ENCODE measurements around the gene PRKCH. TPM values are rescaled to one million over a fixed set of nuclear protein-coding genes. Genes with fewer than 3 reads are reported as not detected.

PRKCH gene
- total RNA-seq, 2 donors from 2014 or later: 7.2 to 8.6 TPM

DNA sequence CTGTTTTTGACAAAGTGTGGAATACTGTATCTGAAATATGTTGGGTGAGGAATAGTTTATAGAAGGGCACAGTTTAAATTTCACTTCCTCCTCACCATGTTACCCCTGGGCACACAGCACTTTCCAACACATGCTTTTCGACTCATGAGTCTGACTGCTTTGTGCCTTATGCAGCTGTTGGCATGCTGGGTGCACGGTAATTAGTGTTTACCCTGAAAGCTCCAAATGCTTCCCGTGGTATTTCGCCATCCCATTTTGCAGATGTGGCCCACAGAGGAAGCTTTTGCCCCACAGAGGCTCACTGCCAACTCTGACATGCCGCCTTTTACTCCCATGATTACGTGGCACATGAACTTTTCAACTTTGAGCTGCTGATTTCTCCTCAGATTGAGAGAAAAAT, 168.6 kb downstream of the PRKCH start:
- no peaks in the 10 kb centered on the region for H3K27me3 ChIP-seq (ENCODE audit: control insufficient read depth, insufficient read depth, low read length, poor library complexity, severe bottlenecking)
- Mint-ChIP-seq H3K27ac (no peak overlapping the region), H3K27me3 (ENCODE audit: insufficient read depth) (no peaks in the 10 kb centered on the region), H3K4me1 (peaks cover 13% of the 10 kb centered on the region), H3K36me3 (ENCODE audit: low read depth) (no peaks in the 10 kb centered on the region), H3K9me3 (no peaks in the 10 kb centered on the region), H3K4me3 (no peak overlapping the region)
- no peak overlapping the region for H3K9ac ChIP-seq (ENCODE audit: extremely low read depth, low read length, poor library complexity, severe bottlenecking)
- 74 to 76% methylated on average over 5 to 6 of the region's 6 CpGs for WGBS, 2 experiments (ENCODE audit: insufficient coverage in 1 of 2, insufficient read length in 1 of 2)
- no peaks in the 10 kb centered on the region for H3K36me3 ChIP-seq (ENCODE audit: control insufficient read depth, insufficient read depth, low read length)
- H3K4me1 ChIP-seq (ENCODE audit: control insufficient read depth, insufficient read depth, low read length): peaks cover 2% of the 10 kb centered on the region
- no peak for TF ChIP-seq CTCF (conservative IDR thresholded peaks at IDR 0.05)
- no peak overlapping the region for H3K4me3 ChIP-seq (ENCODE audit: low read length)
- H3K9me3 ChIP-seq (ENCODE audit: control insufficient read depth, low read length): no peaks in the 10 kb centered on the region
- H3K27ac ChIP-seq (ENCODE audit: low read depth, low read length): peak overlapping the region; percentile 92
- no peak for DNase-seq

GRCh38 chr14:61491224-61491623, 169.8 kb downstream of the PRKCH start:
- Histone ChIP-seq H3K27me3 (ENCODE audit: control insufficient read depth, insufficient read depth, low read length, poor library complexity, severe bottlenecking) (no peaks in the 10 kb centered on the region), H3K9me3 (ENCODE audit: control insufficient read depth, low read length) (no peaks in the 10 kb centered on the region), H3K36me3 (ENCODE audit: control insufficient read depth, insufficient read depth, low read length) (no peaks in the 10 kb centered on the region), H3K9ac (ENCODE audit: extremely low read depth, low read length, poor library complexity, severe bottlenecking) (no peak overlapping the region), H3K4me1 (ENCODE audit: control insufficient read depth, insufficient read depth, low read length) (peaks cover 2% of the 10 kb centered on the region), H3K27ac (ENCODE audit: low read depth, low read length) (no peak overlapping the region), H3K4me3 (ENCODE audit: low read length) (no peak overlapping the region)
- Mint-ChIP-seq H3K36me3 (ENCODE audit: low read depth) (no peaks in the 10 kb centered on the region), H3K27ac (no peak overlapping the region), H3K9me3 (no peaks in the 10 kb centered on the region), H3K4me1 (peaks cover 13% of the 10 kb centered on the region), H3K4me3 (no peak overlapping the region), H3K27me3 (ENCODE audit: insufficient read depth) (no peaks in the 10 kb centered on the region)
- TF ChIP-seq CTCF (conservative IDR thresholded peaks at IDR 0.05): no peak
- 0% methylated on average over 1 of the region's 1 CpG; no CpG with 5 or more reads in 1 of the 2 experiments for WGBS, 2 experiments (ENCODE audit: insufficient coverage in 1 of 2, insufficient read length in 1 of 2)
- DNase-seq: no peak

- H3K36me3 ChIP-seq (ENCODE audit: control insufficient read depth, insufficient read depth, low read length): no peaks in the 10 kb centered on the region
- 96 to 98% methylated on average over 4 to 5 of the region's 5 CpGs for WGBS, 2 experiments (ENCODE audit: insufficient coverage in 1 of 2, insufficient read length in 1 of 2)
- H3K4me1 Mint-ChIP-seq: peaks cover 13% of the 10 kb centered on the region
- no peak for DNase-seq
- H3K9me3 ChIP-seq (ENCODE audit: control insufficient read depth, low read length): no peaks in the 10 kb centered on the region
- H3K27ac ChIP-seq (ENCODE audit: low read depth, low read length): no peak overlapping the region
- TF ChIP-seq CTCF (conservative IDR thresholded peaks at IDR 0.05): no peak
- no peak overlapping the region for H3K27ac Mint-ChIP-seq
- H3K9me3 Mint-ChIP-seq: no peaks in the 10 kb centered on the region
- peaks cover 2% of the 10 kb centered on the region for H3K4me1 ChIP-seq (ENCODE audit: control insufficient read depth, insufficient read depth, low read length)
- no peaks in the 10 kb centered on the region for H3K27me3 Mint-ChIP-seq (ENCODE audit: insufficient read depth)
- no peaks in the 10 kb centered on the region for H3K36me3 Mint-ChIP-seq (ENCODE audit: low read depth)
- H3K4me3 Mint-ChIP-seq: no peak overlapping the region
- no peaks in the 10 kb centered on the region for H3K27me3 ChIP-seq (ENCODE audit: control insufficient read depth, insufficient read depth, low read length, poor library complexity, severe bottlenecking)
- H3K4me3 ChIP-seq (ENCODE audit: low read length): no peak overlapping the region
- H3K9ac ChIP-seq (ENCODE audit: extremely low read depth, low read length, poor library complexity, severe bottlenecking): no peak overlapping the region
Observed at GRCh38 chr14:61491876-61492434, 170.6 kb downstream of the PRKCH start.

Data from endodermal cell (in vitro differentiated cells).